ENCODE measurements around the gene FAM117A. TPM values are rescaled to one million over a fixed set of nuclear protein-coding genes. Genes with fewer than 3 reads are reported as not detected.
A peak's percentile ranks its signal among the peaks of the same experiment; 100 is the strongest.

Gene FAM117A
- total RNA-seq, 1 experiment from 2014 or later: 26.2 TPM

- no peak for TF ChIP-seq ATF6 (CRISPR knock-in tag; IDR thresholded peaks at IDR 0.05)
Measured at GRCh38 chr17:49747632-49748031, 16.3 kb downstream of the FAM117A start (continued).

- TF ChIP-seq JUN (CRISPR knock-in tag; IDR thresholded peaks at IDR 0.05) (no peak), AR (CRISPR knock-in tag; IDR thresholded peaks at IDR 0.05) (no peak), ZNF671 (CRISPR knock-in tag; IDR thresholded peaks at IDR 0.05) (no peak), MLX (CRISPR knock-in tag; IDR thresholded peaks at IDR 0.05) (no peak), ZNF138 (CRISPR knock-in tag; conservative IDR thresholded peaks at IDR 0.05) (no peak), FOXP4 (CRISPR knock-in tag; IDR thresholded peaks at IDR 0.05) (no peak), MAX (CRISPR knock-in tag; IDR thresholded peaks at IDR 0.05) (no peak), ZNF263 (CRISPR knock-in tag; IDR thresholded peaks at IDR 0.05; ENCODE audit: low read depth) (no peak), GABPB1 (CRISPR knock-in tag; IDR thresholded peaks at IDR 0.05) (no peak), ZBTB21 (CRISPR knock-in tag; IDR thresholded peaks at IDR 0.05; ENCODE audit: borderline replicate concordance) (no peak), TEAD4 (CRISPR knock-in tag; IDR thresholded peaks at IDR 0.05) (no peak), ERG (CRISPR knock-in tag; IDR thresholded peaks at IDR 0.05) (no peak), ATF6 (CRISPR knock-in tag; IDR thresholded peaks at IDR 0.05) (no peak), IRF1 (CRISPR knock-in tag; IDR thresholded peaks at IDR 0.05) (no peak)
- peaks cover 16% of the 10 kb centered on the region for H3K4me1 Mint-ChIP-seq
- H3K27ac Mint-ChIP-seq: peak overlapping the region; percentile 33
- H3K36me3 Mint-ChIP-seq: no peaks in the 10 kb centered on the region
- H3K27me3 Mint-ChIP-seq (ENCODE audit: low read depth): no peaks in the 10 kb centered on the region
- ChIA-PET CTCF (interaction anchor here (0.6 to 2.0 kb wide), 4 partner anchors 39 to 379 kb away, joined by 3 to 7 read pairs (median 4); partner anchors contain the start of gene SLC35B1), POLR2A (interaction anchor here (0.8 kb wide), 1 partner anchor 41 kb away, joined by 5 read pairs; the partner anchor contains the start of gene KAT7)
- no peak overlapping the region for H3K4me3 Mint-ChIP-seq
- no peak for DNase-seq (ENCODE audit: low spot score)
- no peak; the same call in 1 of the 2 replicates for ATAC-seq
- H3K9me3 Mint-ChIP-seq: no peaks in the 10 kb centered on the region
Measured at GRCh38 chr17:49746791-49747490, 17.0 kb downstream of the FAM117A start.
